NCI-H1436 (cell line): ENCODE measurements around the gene ZNF532.

Source experiments
- DNase-seq: peaks from one replicate; lab custom pipeline; 2025; lab: John Stamatoyannopoulos, UW

ZNF532 gene

GRCh38 chr18:58867281-58867961 is 2.7 kb downstream of the ZNF532 start:
- DNase-seq: no peak

GRCh38 chr18:58868440-58868839 is 3.8 kb downstream of the ZNF532 start:
- DNase-seq: no peak

GRCh38 chr18:58870130-58870529 is 5.5 kb downstream of the ZNF532 start:
- DNase-seq: no peak

GRCh38 chr18:58870621-58871020 is 5.9 kb downstream of the ZNF532 start:
- DNase-seq: no peak

GRCh38 chr18:58871514-58872420 is 7.1 kb downstream of the ZNF532 start:
- no peak for DNase-seq

- no peak for DNase-seq
These were observed 14.0 kb downstream of the ZNF532 start for GRCh38 chr18:58878640-58879039.

GRCh38 chr18:58881477-58881876 is 16.8 kb downstream of the ZNF532 start:
- DNase-seq: no peak

GRCh38 chr18:58882044-58882443 is 17.4 kb downstream of the ZNF532 start:
- DNase-seq: no peak

- no peak for DNase-seq
These were observed 18.0 kb downstream of the ZNF532 start for GRCh38 chr18:58882686-58883085.

- DNase-seq: no peak
These were observed 20.0 kb downstream of the ZNF532 start for GRCh38 chr18:58884680-58885079.

GRCh38 chr18:58886431-58886830 is 21.8 kb downstream of the ZNF532 start:
- DNase-seq: no peak

GRCh38 chr18:58886864-58887612 is 22.4 kb downstream of the ZNF532 start:
- DNase-seq: no peak

GRCh38 chr18:58887613-58887963 is 22.9 kb downstream of the ZNF532 start:
- DNase-seq: no peak

GRCh38 chr18:58891776-58892175 is 27.1 kb downstream of the ZNF532 start:
- DNase-seq: no peak

- no peak for DNase-seq
These were observed 27.8 kb downstream of the ZNF532 start for GRCh38 chr18:58892488-58892887.

- DNase-seq: no peak
These were observed 28.9 kb downstream of the ZNF532 start for GRCh38 chr18:58893388-58894099.

GRCh38 chr18:58894930-58895329 is 30.3 kb downstream of the ZNF532 start:
- DNase-seq: no peak

- DNase-seq: no peak
These were observed 30.7 kb downstream of the ZNF532 start for GRCh38 chr18:58895385-58895784.

- DNase-seq: no peak
These were observed 31.6 kb downstream of the ZNF532 start for GRCh38 chr18:58896268-58896667.

GRCh38 chr18:58896734-58897508 is 32.2 kb downstream of the ZNF532 start:
- DNase-seq: no peak
